Cardiac septum (tissue), 1 donor: Measurements from ENCODE around the gene TTLL9. TPM values are rescaled to one million over a fixed set of nuclear protein-coding genes. Genes with fewer than 3 reads are reported as not detected.
A peak's percentile ranks its signal among the peaks of the same experiment; 100 is the strongest.

Experiments
- DNase-seq: peaks from one replicate; pipeline ENCODE4 v3.0.0-alpha.2; 2020; ENCODE audit warnings: low spot score
- intact Hi-C: fragments of 100-400 bp; cut with DNase I; formaldehyde crosslinking; loops from one replicate; pipeline ENCODE4 v1.14.0; 2022
- total RNA-seq: library from RNA; stranded (reverse); fragmentation: NEBNext Ultra II Directional; extraction: Animal tissue kit (Norgen Biotek cat#: 25700); gene quantifications from one replicate; pipeline ENCODE4 v1.2.1, GENCODE V29; 2021
- donor health status: DM: no; HTN: no; CAD: no.

Gene TTLL9
- total RNA-seq, 1 donor from 2014 or later: not detected

DNA sequence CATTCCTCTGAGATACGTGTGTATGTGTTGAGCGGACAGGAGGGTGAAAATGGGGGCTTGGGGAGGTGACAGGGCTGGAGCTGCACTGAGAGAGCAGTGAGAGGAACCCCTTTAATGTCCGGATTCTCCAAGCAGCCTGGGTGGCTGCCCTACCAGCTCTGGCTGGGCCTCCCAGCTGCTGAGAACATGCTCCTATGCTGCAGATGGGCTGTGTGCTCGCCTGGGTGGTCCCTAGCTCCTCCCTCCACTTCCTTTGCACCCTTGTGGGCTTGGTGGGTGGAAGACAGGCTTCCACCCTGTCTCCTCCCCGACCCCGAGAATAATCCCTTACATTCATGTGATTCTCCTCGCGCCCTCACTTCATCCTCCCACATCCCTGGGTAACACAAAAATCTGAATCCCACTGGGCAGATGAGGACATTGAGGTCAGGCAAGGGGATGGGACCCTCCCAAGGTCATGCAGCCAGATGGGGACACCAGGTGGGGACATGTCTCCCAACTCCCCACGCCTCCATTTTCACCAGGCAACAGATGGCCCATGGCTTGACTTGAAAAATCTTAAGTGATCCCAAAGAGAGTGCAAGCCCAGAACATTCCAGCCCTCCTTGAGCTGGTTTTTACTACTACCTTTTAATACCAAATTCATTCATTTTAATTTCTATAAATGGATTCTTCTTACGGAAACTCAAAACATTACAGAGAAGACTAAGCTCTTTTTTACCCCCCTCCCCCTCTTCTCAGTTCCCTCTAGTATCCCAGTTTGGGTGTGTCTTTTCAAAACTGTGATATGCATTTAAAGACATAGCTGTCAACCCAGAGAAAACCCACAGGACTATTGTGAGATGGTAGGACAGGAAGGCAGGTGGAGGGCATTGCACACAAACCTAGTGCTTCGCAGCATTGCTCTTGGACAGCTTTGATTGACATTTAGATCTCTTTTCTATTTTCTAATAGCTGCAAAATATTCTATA is 86.4 kb downstream of the TTLL9 start:
- intact Hi-C loops: no loop called here
- no peak for DNase-seq

DNA sequence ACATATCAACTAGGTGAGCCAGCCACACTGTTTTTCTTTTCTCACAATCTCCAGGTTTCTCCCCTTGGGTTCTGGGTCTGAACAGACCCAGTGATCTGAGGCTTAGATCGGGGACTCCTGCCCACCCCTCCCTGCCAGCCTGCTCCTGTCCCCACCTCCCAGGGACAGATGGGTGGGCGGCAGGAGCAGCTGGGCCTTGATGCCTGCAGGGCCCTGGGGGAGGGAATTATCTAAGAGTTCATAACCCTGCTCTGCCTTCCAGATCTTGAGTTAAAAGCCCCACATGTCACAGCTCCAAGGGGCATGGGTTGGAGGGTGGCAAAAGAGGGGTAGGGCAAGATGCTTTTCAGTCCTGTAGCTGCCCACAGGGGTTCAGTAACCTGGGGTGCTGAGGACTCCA is 92.3 kb downstream of the TTLL9 start:
- DNase-seq: no peak
- intact Hi-C loops: no loop called here

DNA sequence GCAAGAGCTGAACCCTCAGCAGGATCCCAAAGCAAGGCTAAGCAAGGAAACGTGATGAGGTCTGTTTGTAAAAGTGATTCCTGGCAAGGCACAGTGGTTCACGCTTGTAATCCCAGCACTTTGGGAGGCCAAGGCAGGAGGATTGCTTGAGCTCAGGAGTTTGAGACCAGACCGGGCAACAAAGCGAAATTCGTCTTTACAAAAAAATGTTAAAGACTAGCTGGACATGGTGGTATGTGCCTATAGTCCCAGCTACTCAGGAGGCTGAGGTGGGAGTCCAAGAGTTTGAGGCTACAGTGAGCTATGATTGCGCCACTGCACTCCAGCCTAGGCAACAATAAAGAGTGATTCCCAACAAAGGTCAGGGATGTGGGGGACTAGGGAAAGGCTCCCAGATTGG is 93.5 kb downstream of the TTLL9 start:
- no peak for DNase-seq
- intact Hi-C loops: no loop called here

DNA sequence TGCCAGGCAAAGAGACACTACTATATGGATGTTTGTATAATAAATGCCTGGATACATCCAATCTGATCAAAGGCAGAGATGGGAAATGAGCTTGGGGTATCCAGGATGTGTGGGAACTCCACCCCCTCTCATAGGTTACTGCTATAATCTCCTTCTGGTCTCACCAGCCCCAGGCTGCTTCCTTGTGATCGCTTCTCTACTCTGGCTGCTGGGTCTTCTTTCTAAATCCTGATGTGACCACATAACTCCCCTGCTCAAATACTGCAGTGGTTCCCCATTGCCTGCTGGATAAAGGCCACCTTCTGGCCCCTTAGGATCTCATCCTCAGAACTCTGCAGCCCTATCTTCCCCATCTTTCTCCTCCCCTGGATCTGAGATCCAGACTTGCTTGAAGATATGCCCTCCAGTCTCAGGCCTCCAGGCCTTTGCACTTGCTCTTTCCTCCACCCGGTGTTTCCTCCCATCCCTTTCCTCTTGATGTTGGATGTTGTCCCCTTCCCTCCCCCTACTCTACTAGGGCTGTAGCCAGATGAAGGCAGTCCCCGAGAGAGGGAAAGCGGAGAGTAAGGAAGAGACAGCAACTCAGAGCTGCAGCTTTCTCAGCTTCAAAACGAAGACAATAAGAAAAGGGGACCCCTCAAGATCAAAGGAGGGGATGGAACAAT is 96.7 kb downstream of the TTLL9 start:
- intact Hi-C loops: no loop called here
- DNase-seq: no peak

DNA sequence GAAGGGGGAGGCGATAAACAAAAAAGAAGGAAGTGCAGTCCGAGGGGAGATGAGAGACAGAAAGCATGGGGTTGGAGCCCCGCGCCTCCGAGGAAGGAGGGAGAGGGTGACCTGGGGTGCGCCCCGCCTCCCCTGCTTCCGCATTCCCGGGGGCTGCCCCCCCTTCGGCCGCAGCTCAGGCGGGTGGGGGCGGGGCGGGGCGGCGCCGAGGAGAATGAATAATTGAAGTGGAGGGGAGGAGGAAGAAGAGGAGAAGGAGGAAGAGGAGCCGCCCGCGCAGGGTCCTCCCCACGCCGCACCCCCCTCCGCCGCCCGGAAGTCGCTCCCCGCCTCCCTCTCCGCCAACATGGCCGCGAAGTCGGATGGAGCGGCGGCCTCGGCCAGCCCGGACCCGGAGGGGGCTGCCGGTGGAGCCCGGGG is 97.4 kb downstream of the TTLL9 start, which contains the start of gene XKR7:
Gene XKR7, plus strand, starts transcription at position 322 of the 420 bp plus-strand sequence. Its CDS starts 25 bp downstream, at position 347.
- no peak for DNase-seq
- intact Hi-C loops: no loop called here

DNA sequence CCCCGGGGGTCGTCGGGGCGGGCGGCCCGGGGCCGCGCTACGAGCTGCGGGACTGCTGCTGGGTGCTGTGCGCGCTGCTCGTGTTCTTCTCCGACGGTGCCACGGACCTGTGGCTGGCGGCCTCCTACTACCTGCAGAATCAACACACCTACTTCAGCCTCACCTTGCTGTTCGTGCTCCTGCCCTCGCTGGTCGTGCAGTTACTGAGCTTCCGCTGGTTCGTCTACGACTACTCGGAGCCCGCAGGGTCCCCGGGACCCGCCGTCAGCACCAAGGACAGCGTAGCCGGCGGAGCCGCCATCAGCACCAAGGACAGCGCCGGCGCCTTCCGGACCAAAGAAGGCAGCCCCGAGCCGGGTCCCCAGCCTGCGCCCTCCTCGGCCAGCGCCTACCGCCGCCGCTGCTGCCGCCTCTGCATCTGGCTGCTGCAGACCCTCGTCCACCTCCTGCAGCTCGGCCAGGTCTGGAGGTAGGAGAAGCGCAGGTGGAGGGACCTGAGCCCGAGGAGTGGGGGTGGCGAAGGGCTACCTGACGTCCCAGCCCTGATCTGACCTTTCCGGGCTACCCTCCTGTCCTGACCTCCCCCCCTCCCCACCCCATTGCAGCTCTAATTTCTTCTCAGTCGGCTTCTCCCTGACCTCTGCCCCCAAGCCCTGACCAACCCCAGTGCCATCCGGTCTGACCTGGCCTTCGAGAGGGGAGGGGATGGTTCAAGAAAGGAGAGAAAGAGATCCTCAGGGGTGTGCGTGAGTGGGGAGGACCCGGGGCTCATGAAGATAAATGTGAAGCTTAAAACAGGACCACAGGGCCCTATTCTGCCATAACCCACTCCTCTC is 98.1 kb downstream of the TTLL9 start:
- DNase-seq: peak; percentile 85
- intact Hi-C loops: no loop called here

DNA sequence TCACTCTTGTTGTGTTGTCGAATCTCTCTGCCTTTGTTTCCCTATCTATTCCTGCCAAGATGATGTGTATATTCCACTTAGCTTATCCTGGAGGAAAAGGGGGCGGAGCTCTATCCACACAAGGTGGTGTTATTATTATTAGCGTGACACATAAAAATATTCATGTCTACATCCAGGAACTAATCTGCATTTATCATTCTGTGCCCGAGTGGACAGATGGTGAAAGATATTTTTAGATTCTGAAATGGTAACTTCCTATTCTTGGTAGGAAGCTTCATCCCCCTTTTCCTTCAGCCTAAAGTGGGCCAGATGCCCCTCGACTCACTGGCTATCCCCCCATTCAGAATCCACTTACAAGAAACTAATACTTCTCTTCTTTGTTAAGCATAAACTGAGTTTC is 99.6 kb downstream of the TTLL9 start:
- intact Hi-C loops: no loop called here
- DNase-seq: no peak

DNA sequence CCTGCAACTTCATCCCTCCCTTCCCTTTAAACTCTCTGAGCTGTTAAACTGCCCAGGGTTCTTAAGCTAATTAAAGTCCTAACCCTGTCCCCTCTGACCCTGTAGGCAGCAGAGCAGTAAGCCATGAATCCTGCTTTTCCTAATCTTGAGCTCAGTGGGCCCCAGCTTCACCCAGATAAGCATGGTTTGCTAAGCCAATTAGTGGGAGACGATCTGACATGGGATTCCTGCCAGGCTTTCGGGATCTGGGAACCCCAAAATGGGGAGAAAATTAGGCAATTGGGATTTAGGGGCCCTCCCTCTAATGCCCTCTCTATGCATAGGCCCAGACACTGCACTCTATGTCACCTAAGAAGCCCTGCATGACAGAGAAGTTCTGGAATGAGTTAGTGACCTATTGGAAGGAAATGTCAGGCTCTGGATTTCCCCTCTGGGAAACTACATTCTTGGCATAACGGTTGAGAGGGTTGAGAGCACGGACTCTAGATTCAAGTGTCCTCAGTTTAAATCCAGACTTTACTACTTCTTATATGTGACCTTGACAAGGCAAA is 102.1 kb downstream of the TTLL9 start:
- intact Hi-C loops: no loop called here
- DNase-seq: no peak

DNA sequence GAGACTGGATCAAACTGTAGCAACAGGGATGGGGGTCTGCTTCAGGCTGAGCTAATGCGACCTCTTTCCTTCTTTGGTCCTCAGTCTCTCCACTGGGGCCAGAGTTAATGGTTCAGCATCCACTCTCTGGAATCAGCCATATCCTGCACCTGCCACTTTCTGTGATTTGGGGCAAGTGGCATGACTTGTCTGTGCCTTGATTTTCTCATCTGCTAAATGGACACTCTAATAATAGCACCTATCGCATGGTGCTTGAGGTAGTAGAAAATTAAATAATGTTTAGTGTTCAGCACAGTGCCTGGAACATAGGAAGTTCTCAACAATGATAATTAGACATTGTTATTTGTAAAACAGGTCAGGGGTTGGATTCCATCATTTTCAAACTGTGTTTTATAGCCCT is 103.9 kb downstream of the TTLL9 start:
- no peak for DNase-seq
- intact Hi-C loops: no loop called here

DNA sequence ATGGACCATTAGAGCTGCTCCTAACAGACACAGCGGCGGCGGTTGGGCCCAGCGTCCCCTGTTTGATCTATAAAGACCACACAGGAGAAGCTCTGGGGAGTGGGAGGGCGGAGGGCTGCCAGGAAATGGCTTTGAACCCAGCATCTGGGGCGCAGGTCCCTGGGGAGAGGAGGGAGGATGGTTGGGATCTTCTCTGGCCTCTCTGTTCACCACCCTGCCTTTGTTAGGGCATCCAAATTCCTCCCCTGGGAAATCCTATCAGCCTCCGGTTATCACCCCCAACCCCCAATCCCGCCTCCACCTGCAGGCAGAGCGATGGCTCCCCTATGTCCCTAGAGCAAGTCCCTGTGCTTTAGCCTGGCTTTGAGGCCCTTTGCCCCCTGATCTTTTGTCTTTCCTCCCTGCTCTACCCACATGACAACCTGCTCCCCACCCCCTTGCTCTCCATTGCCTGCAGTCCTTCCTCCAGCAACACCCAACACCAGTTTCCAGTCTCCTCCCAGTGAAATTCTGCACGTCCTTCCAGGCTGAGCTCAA is 104.6 kb downstream of the TTLL9 start:
- intact Hi-C loops: no loop called here
- no peak for DNase-seq

DNA sequence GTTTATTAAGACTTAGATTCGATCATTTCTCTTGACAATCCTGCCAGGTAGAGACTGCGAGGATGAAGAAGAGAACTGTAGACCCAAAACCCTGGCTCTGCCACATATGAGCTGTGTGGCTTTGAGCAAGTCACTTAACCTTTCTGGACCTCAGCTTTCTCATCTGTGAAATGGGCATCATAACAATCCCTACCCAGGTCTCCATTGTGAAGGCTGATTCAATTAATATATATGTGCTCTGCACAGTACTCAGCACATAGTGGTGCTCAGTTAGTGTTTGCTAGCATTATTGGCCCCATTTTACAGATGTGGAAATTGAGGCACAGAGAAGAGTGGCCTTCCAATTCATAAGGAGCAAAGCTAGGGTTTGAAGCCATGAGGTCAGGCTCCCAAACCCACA is 105.4 kb downstream of the TTLL9 start:
- intact Hi-C loops: no loop called here
- DNase-seq: no peak

DNA sequence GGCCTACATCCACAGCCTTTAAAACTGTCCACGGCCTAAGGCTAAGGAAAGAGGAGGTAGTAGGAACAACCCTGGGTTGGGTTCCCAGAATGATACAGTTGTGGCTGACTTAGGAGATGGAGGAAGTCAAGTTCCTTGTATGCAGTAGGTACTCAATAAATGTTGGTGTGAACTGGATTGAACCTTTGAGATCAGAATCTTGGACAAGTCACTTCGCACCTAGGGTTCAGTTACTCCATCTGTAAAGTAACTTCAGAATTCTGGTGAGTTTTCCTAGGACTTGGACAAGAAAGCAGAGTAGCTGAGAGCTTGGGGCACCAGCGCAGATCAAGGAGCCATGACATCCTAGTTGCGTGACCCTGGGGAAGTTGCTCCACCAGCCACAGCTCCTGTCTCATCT is 106.6 kb downstream of the TTLL9 start:
- DNase-seq: no peak
- intact Hi-C loops: no loop called here

DNA sequence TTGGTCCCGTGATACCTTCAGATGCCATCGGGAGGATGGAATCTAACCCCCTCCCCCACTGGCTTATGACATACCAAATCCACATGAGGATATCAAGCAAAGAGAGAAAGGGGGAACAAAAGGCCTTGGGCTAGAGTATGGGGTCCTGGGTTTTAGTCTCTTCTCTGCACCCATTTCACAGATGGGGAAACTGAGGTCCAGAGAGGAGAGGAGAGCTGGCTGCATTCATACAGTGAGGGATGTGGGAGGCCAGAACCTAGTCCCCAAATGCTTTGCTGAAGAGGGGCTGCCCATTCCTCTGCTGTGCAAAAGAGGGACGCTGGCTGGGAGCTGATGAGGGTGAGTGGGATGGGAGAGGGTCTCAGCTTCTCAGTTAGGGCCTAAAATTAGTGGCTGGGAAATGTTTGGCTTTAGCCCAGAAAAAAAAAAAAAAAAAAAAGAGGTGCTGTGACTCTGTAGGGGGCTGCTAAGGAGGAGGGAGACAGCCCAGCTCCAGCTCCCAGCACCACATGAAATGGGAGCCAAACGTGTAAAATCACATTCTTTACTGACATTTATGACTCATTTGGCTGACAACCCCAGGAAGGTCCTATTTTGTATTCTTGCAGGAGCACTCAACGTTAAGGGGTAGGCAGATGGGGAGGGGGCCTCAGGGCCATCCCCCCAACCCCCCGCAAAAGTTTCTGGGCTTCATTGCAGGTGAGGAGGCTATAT is 109.4 kb downstream of the TTLL9 start:
- intact Hi-C loops: no loop called here
- DNase-seq: no peak

DNA sequence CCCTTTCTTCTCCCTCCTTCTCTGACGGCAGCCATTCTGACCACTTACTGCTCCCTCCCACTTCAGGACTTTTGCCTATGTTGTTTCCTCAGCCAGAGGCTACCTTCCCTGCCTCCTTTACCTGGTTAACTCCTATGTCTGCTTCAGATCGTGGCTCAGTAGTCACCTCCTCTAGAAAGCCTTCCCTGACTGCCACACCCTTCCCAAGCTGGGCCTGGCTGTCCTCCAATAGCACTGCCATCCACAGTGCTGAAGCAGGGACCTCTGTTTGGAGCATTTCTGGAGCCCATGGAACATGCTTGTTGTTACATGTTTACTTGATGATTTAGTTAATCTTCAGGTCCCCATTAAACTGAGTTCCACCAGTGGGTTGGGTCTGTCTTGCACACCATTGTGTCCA is 111.3 kb downstream of the TTLL9 start:
- intact Hi-C loops: no loop called here
- DNase-seq: no peak

DNA sequence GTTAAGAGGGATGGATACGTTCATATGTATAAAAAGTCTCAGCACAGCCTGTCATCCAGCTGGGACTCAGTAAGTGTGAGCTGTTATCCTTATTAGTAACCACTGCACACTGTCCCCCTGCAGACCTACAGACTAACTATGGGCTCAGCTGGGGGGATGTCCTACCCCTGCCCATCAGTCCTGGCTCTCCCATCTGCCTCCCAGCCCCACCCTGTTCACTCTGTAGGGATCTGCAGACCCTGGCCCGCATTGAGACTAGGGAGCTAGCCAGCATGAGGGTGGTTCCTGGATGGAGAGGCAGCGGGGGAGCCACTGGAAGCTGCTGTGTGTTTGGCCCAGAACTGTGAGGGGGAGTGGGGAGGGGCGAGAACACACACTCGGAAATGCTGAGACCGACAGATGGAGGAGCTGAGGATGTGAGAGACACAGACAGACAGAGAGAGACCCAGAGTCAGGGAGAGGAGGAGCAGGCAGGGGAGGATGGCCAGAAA is 114.6 kb downstream of the TTLL9 start:
- intact Hi-C loops: no loop called here
- DNase-seq: no peak

DNA sequence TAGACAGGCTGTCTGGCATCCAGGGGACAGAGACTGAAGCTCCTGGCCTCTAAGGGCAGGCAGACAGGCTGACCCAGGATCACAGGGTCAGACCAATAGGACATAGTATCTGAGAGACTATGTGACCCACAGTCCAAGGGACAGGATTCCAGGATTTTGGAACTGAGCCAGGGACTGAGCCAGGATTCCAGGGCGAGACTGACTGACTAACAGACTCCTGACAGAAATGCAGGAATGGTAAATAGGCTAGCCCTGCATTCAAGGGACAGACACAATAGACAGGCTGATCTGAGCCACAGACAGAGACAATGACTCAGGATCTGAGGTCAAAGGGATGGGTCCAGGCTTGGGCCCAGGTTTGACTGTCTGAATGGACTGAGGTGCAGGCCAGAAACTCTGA is 117.3 kb downstream of the TTLL9 start:
- intact Hi-C loops: no loop called here
- DNase-seq: no peak

DNA sequence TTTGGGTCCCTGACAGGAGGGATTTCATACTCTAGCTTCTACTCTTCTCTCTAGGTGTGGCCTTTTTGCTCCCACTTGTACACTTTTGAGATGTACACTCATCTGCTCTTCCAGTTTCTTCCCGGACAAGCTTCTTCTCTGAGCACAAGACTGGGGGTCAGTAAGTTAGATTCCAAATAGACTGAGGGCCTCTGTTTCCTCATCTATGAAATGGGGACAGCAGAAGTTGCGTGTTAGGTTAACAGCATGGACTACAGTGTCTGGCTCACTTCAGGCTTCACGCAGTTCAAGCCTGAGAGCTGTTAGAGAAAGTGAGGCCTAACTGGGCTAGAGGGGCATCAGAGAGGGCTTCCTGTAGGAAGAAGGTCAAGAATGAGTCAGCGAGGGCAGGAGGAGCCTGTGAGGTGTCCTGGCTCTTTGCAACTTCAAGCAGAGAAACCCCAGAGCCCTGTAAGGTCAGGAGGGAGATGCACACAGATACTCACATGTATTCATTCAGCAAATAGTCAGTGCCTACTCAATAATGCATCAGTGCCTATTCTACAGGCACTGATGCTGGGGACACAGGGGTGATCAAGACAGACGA is 118.1 kb downstream of the TTLL9 start:
- intact Hi-C loops: no loop called here
- DNase-seq: no peak

DNA sequence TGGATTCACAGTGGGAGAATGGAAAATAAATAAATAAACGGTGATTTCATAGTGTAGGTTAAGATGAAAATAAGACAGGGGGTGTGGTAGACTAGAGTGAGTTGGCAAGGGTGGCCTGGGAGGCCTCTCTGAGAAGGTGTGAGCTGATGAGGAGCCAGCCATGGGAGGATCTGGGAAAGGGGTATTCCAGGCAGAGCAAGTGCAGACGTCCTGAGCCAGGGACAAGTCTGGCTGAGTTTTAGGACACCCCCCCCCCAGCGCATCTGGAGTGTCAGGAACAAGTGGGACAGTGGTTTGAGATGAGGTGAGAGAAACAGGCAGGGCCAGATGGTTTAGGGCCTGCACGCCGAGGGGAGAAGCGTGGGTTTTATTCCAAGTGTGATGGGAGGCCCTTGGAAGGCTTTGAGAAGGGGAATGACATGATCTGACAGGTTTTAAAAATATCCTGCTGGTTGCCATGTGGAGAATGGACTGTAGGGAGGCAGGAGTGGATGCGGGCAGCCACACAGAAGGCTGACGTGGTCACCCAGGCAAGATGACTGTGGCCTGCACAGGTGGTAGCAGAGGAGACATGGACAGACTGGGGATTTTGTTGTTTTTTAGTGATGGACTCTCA is 118.7 kb downstream of the TTLL9 start:
- intact Hi-C loops: no loop called here
- DNase-seq: no peak
